Peyer's patch (tissue), 4 donors: ENCODE measurements around the gene IL1RL2. TPM values are rescaled to one million over a fixed set of nuclear protein-coding genes. Genes with fewer than 3 reads are reported as not detected.

Source experiments
- DNase-seq, 3 donors: peaks; one replicate each; pipeline ENCODE4 v3.0.0-alpha.2; 2017 to 2019
- H3K27ac ChIP-seq, 4 donors: fragments of 200-600 bp; sonication (generic); one replicate each; pipeline ENCODE4 v1.5.1; 2016 to 2019
- H3K27me3 ChIP-seq, 2 donors: fragments of 200-600 bp; sonication (generic); one replicate each; pipeline ENCODE4 v1.5.1; 2019
- H3K36me3 ChIP-seq, 3 donors: fragments of 200-600 bp; sonication (generic); one replicate each; pipeline ENCODE4 v1.5.1; 2016 to 2019
- H3K4me1 ChIP-seq, 4 donors: fragments of 200-600 bp; sonication (generic); one replicate each; pipeline ENCODE4 v1.5.1; 2016 to 2019
- H3K4me3 ChIP-seq, 4 donors: fragments of 200-600 bp; sonication (generic); 1 replicate in 3 of 4; 2 replicates in 1 of 4; pipeline ENCODE4 v1.5.1; 2016 to 2019; ENCODE audit warnings: mild to moderate bottlenecking in 1 of 4
- H3K9me3 ChIP-seq, 4 donors: fragments of 200-600 bp; sonication (generic); one replicate each; pipeline ENCODE4 v1.5.1; 2016 to 2019; ENCODE audit warnings: mild to moderate bottlenecking in 1 of 4
- POLR2A ChIP-seq, 2 donors: fragments of 450-650 bp; IDR thresholded peaks; one replicate each; pipeline ENCODE4 v1.5.1; 2017; ENCODE audit warnings: antibody characterized with exemption in 2 of 2, mild to moderate bottlenecking in 2 of 2, moderate library complexity in 2 of 2
- total RNA-seq, 4 donors: library from RNA; depleted of rRNA; stranded (reverse); fragments of >200 nt; gene quantifications; one replicate each; pipeline ENCODE4 v1.1.0, GENCODE V29; 2016
- TF ChIP-seq, protein P1 (sequence below), 6 experiments: fragments of 450-650 bp in 4 of 6; fragments of 200-600 bp in 2 of 6; sonication (generic) in 1 of 6; IDR thresholded peaks; one replicate each; pipeline ENCODE4 v1.5.1; 2017 to 2019; ENCODE audit warnings: antibody characterized with exemption in 6 of 6, mild to moderate bottlenecking in 3 of 6, moderate library complexity in 1 of 6

Gene IL1RL2
- total RNA-seq, 4 donors from 2014 or later: 0.57 to 2.5 TPM; not detected in 2

DNA sequence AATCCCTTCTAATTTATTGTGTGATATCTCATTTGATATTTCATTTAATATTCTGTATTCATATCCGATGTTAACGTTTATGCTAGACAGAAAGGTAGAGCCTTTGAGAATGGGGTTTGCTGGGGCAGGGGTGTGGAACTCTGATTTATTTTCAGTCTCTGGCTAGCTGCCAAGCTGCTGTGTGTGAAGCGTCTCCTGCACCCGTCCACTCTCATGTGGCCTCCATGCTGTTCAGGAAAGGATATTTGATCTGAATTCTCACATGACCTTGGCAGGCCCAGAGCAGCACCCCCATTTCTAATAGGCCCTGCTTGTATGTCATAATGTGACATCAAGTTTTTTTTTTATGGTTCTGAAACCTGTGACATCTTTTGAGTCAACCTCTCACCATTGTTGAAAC, 42.7 kb upstream of the IL1RL2 start:
- Histone ChIP-seq H3K27ac (peak overlapping the region; percentile 72 to 93 (median 88)), H3K4me1 (no peaks in the 10 kb centered on the region), H3K9me3 (peaks cover 0 to 11% (median 2%) of the 10 kb centered on the region in 4 donors), H3K4me3 (peak overlapping the region in 3 of 4 donors; percentile 39 to 73 (median 68)), H3K27me3 (no peaks in the 10 kb centered on the region), H3K36me3 (peaks cover 0 to 5% (median 0%) of the 10 kb centered on the region in 3 donors)
- TF ChIP-seq POLR2A (IDR thresholded peaks at IDR 0.05): no peak
- TF ChIP-seq, protein P1, sequence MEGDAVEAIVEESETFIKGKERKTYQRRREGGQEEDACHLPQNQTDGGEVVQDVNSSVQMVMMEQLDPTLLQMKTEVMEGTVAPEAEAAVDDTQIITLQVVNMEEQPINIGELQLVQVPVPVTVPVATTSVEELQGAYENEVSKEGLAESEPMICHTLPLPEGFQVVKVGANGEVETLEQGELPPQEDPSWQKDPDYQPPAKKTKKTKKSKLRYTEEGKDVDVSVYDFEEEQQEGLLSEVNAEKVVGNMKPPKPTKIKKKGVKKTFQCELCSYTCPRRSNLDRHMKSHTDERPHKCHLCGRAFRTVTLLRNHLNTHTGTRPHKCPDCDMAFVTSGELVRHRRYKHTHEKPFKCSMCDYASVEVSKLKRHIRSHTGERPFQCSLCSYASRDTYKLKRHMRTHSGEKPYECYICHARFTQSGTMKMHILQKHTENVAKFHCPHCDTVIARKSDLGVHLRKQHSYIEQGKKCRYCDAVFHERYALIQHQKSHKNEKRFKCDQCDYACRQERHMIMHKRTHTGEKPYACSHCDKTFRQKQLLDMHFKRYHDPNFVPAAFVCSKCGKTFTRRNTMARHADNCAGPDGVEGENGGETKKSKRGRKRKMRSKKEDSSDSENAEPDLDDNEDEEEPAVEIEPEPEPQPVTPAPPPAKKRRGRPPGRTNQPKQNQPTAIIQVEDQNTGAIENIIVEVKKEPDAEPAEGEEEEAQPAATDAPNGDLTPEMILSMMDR (IDR thresholded peaks at IDR 0.05): no peak
- DNase-seq: no peak

DNA sequence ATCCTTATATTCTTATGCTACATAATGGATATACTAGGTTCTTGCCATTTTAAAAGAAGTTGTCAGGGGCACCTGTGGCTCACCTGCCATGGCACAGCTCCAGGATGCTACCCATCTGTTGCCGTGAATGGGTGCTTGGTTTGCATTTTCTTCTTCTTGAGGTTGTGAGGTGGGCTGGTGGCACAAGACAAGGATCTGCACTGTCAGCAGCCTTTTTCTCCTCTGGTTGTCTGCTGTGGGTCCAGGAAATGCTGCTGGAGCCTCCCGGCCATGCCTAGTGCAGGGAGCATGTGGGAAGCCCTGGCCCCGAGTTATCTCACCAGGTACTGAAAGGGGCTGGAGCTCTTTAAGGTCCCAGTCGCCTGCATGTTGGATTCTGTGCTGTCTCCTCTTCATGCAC, 41.7 kb upstream of the IL1RL2 start:
- H3K27me3 ChIP-seq: no peaks in the 10 kb centered on the region
- H3K36me3 ChIP-seq: peaks cover 0 to 5% (median 0%) of the 10 kb centered on the region in 3 donors
- peak overlapping the region in 2 of 4 donors; percentile 48 to 57 for H3K27ac ChIP-seq
- no peaks in the 10 kb centered on the region for H3K4me1 ChIP-seq
- no peak for DNase-seq
- peak overlapping the region in 2 of 4 donors; percentile 68 to 73 for H3K4me3 ChIP-seq
- peaks cover 0 to 11% (median 2%) of the 10 kb centered on the region in 4 donors for H3K9me3 ChIP-seq
- no peak for TF ChIP-seq POLR2A (IDR thresholded peaks at IDR 0.05)
- TF ChIP-seq, protein P1 (IDR thresholded peaks at IDR 0.05): no peak

DNA sequence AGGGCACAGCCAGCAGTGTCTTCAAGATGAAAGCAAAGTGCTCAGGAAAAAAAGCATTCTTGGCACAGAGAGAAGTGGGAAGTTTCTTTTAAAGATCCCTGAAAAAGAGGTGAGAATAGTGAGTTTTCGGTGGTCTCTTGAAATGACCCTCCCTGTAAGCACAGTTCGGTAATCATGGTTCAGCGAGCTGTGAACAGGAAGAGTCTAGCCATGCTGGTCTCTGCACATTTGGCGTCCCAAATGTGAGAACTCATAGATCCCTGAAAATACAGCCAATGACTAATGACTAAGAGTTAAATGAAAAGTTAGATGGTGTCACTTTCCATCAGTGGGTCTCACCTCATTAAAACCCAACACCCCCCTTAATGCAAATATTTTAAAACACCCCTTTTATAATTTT, 40.9 kb upstream of the IL1RL2 start:
- Histone ChIP-seq H3K27ac (peak overlapping the region in 2 of 4 donors; percentile 48 to 57), H3K4me3 (peak overlapping the region in 1 of 4 donors; percentile 73), H3K4me1 (no peaks in the 10 kb centered on the region), H3K27me3 (no peaks in the 10 kb centered on the region), H3K36me3 (peaks cover 0 to 5% (median 0%) of the 10 kb centered on the region in 3 donors), H3K9me3 (peaks cover 0 to 11% (median 2%) of the 10 kb centered on the region in 4 donors)
- DNase-seq: no peak
- TF ChIP-seq, protein P1 (IDR thresholded peaks at IDR 0.05): no peak
- no peak for TF ChIP-seq POLR2A (IDR thresholded peaks at IDR 0.05)

DNA sequence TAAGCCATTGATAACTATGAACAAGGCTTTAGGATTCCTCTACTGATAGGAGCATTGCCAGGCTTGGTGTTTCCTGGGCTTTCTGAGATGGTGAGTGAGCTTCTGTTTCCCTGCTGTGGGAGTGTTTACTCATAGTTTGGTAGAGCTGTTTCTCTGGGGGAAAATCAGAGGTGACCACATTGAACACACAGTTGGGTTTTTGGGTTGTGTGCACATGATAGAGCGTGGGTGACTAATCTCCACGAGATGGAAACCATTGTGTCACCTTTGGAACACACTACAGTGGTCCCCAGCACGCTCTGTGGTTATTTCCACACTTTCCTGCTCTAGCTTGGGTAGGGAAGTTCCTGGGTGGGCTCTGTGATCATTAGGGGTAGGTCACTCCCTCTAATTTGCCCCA, 38.9 kb upstream of the IL1RL2 start:
- peaks cover 0 to 11% (median 2%) of the 10 kb centered on the region in 4 donors for H3K9me3 ChIP-seq
- peak overlapping the region in 2 of 4 donors; percentile 45 to 66 for H3K27ac ChIP-seq
- H3K27me3 ChIP-seq: no peaks in the 10 kb centered on the region
- H3K36me3 ChIP-seq: peaks cover 0 to 5% (median 0%) of the 10 kb centered on the region in 3 donors
- H3K4me3 ChIP-seq: no peak overlapping the region
- DNase-seq: no peak
- H3K4me1 ChIP-seq: no peaks in the 10 kb centered on the region
- TF ChIP-seq POLR2A (IDR thresholded peaks at IDR 0.05): no peak
- TF ChIP-seq, protein P1 (IDR thresholded peaks at IDR 0.05): no peak

DNA sequence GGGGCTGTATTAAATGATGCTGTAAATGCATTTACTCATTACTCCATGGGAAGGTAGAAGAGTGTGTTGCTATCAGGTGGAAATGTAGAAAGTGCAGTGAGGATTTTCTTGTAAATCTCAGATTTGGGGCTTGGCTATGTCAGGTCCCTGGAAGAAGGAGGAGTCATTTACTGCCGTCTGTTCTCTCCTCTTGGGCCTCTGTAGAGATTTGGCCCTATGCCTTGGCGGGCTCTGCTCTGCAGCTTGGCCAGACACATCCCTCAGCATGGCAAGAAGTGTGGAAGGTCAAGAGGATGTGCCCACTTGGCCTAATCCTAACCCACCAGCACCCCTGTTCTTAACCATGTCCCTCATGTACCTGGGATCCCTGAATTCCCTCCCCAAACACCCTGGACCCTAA, 37.6 kb upstream of the IL1RL2 start:
- Histone ChIP-seq H3K27ac (peak overlapping the region in 2 of 4 donors; percentile 49 to 61), H3K4me1 (no peaks in the 10 kb centered on the region), H3K36me3 (peaks cover 0 to 5% (median 0%) of the 10 kb centered on the region in 3 donors), H3K9me3 (peaks cover 0 to 11% (median 2%) of the 10 kb centered on the region in 4 donors), H3K4me3 (no peak overlapping the region), H3K27me3 (no peaks in the 10 kb centered on the region)
- no peak for DNase-seq
- TF ChIP-seq, protein P1 (IDR thresholded peaks at IDR 0.05): no peak
- no peak for TF ChIP-seq POLR2A (IDR thresholded peaks at IDR 0.05)
